H1 (cell line): Measurements from ENCODE around the gene C16orf54. TPM values are rescaled to one million over a fixed set of nuclear protein-coding genes. Genes with fewer than 3 reads are reported as not detected.

Experiments used
- CTCF ChIA-PET: fragments of 300-600 bp; sonication (Branson Sonifier 250); formaldehyde crosslinking; loops from one replicate; lab custom pipeline; 2021; ENCODE audit not compliant: partially characterized antibody; lab: Charles Lee
- POLR2A ChIA-PET: fragments of 300-600 bp; sonication (Branson Sonifier 250); formaldehyde crosslinking; loops from one replicate; lab custom pipeline; 2021; ENCODE audit warnings: inconsistent platforms; ENCODE audit not compliant: partially characterized antibody; lab: Charles Lee
- DNase-seq, 2 experiments: peaks; one replicate each; pipeline versions ENCODE4 v3.0.0 to v3.0.0-alpha.2; 2010 to 2022; ENCODE audit warnings: low spot score in 2 of 2, low read depth in 1 of 2, mixed read lengths in 1 of 2
- FAIRE-seq: peaks from 2 replicates; lab custom pipeline; 2011; peaks lifted over from hg19 to GRCh38; lab: Jason Lieb, UNC
- H2AFZ ChIP-seq: 2 replicates; pipeline ENCODE4 v1.8.1; 2012; ENCODE audit warnings: low read length, inconsistent platforms
- H2AK5ac ChIP-seq: 2 replicates; pipeline ENCODE4 v1.6.1; 2013; ENCODE audit warnings: low read depth, low read length
- H2BK120ac ChIP-seq: replicated peaks from 2 replicates; pipeline ENCODE3; 2013; ENCODE audit warnings: low read depth, low read length, inconsistent platforms
- H2BK12ac ChIP-seq: 2 replicates; pipeline ENCODE4 v1.6.1; 2013; ENCODE audit warnings: low read depth, low read length
- H2BK15ac ChIP-seq: 2 replicates; pipeline ENCODE4 v1.6.1; 2013; ENCODE audit warnings: low read length
- H2BK20ac ChIP-seq: 2 replicates; pipeline ENCODE4 v1.6.1; 2013; ENCODE audit warnings: low read length
- H2BK5ac ChIP-seq: 2 replicates; pipeline ENCODE4 v1.6.1; 2013; ENCODE audit warnings: low read depth, low read length
- H3K14ac ChIP-seq: 2 replicates; pipeline ENCODE4 v1.6.1; 2013; ENCODE audit warnings: inconsistent platforms; ENCODE audit not compliant: insufficient read length
- H3K18ac ChIP-seq: 2 replicates; pipeline ENCODE4 v1.6.1; 2013; ENCODE audit warnings: low read length; ENCODE audit errors: extremely low read depth
- H3K23ac ChIP-seq: 2 replicates; pipeline ENCODE4 v1.6.1; 2013; ENCODE audit warnings: inconsistent platforms; ENCODE audit not compliant: insufficient read length
- H3K23me2 ChIP-seq: 2 replicates; pipeline ENCODE4 v1.6.1; 2013; ENCODE audit warnings: low read depth, low read length
- H3K27ac ChIP-seq: 2 replicates; pipeline ENCODE4 v1.6.1; 2011; ENCODE audit warnings: low read depth, low read length, inconsistent platforms
- H3K27me3 ChIP-seq, 4 experiments: replicated peaks in 1 of 4; 1 replicate in 1 of 4; 2 replicates in 3 of 4; pipeline versions ENCODE4 v1.6.1 to v1.8.1; 2011 to 2013; ENCODE audit warnings: low read length in 3 of 4, mild to moderate bottlenecking in 3 of 4, inconsistent platforms in 2 of 4, mixed read lengths in 2 of 4, moderate library complexity in 1 of 4; ENCODE audit not compliant: control insufficient read depth in 3 of 4, insufficient read depth in 3 of 4; ENCODE audit errors: extremely low read depth in 1 of 4
- H3K36me3 ChIP-seq, 4 experiments: 2 replicates each; pipeline versions ENCODE4 v1.6.1 to v1.8.1; 2011 to 2013; ENCODE audit warnings: mild to moderate bottlenecking in 4 of 4, low read length in 3 of 4, moderate library complexity in 2 of 4, control low read depth in 1 of 4, inconsistent platforms in 1 of 4; ENCODE audit not compliant: insufficient read depth in 4 of 4, control insufficient read depth in 2 of 4
- H3K4ac ChIP-seq: replicated peaks from 2 replicates; pipeline ENCODE3; 2013; ENCODE audit warnings: low read length, low read depth, mixed read lengths, inconsistent platforms; ENCODE audit not compliant: insufficient read length
- H3K4me1 ChIP-seq, 4 experiments: replicated peaks in 1 of 4; 1 replicate in 1 of 4; 2 replicates in 3 of 4; pipeline versions ENCODE4 v1.6.1 to v1.8.1; 2011 to 2013; ENCODE audit warnings: low read length in 3 of 4, inconsistent platforms in 2 of 4, mixed read lengths in 1 of 4; ENCODE audit not compliant: insufficient read depth in 4 of 4, control insufficient read depth in 3 of 4
- H3K4me2 ChIP-seq, 2 experiments: 2 replicates each; pipeline versions ENCODE4 v1.6.1 to v1.8.1; 2011 to 2013; ENCODE audit warnings: low read depth in 2 of 2, low read length in 2 of 2, control low read depth in 1 of 2, inconsistent platforms in 1 of 2, mild to moderate bottlenecking in 1 of 2; ENCODE audit not compliant: insufficient read depth in 1 of 2
- H3K4me3 ChIP-seq, 4 experiments: fragments of 200-600, 300-600 bp in 1 of 4; sonication (generic), shearing (Covaris generic), sonication (Bioruptor Twin) in 1 of 4; 2 replicates each; pipeline versions ENCODE4 v1.5.1 to v1.8.1; 2011 to 2016; ENCODE audit warnings: low read length in 4 of 4, low read depth in 3 of 4, control low read depth in 2 of 4, inconsistent platforms in 2 of 4, mild to moderate bottlenecking in 2 of 4, mixed read lengths in 1 of 4, moderate library complexity in 1 of 4; ENCODE audit not compliant: insufficient read depth in 2 of 4; ENCODE audit errors: extremely low read depth in 1 of 4
- H3K56ac ChIP-seq: replicated peaks from 2 replicates; pipeline ENCODE3; 2013; ENCODE audit warnings: low read depth, mild to moderate bottlenecking, mixed read lengths, low read length, inconsistent platforms; ENCODE audit not compliant: insufficient read length
- H3K79me1 ChIP-seq: 2 replicates; pipeline ENCODE4 v1.6.1; 2013; ENCODE audit warnings: low read depth, low read length, control low read depth
- H3K79me2 ChIP-seq, 2 experiments: 2 replicates each; pipeline versions ENCODE4 v1.6.1 to v1.8.1; 2012 to 2013; ENCODE audit warnings: low read length in 2 of 2, mild to moderate bottlenecking in 2 of 2, inconsistent platforms in 1 of 2; ENCODE audit not compliant: insufficient read depth in 2 of 2, control insufficient read depth in 1 of 2
- H3K9ac ChIP-seq, 4 experiments: replicated peaks in 1 of 4; 1 replicate in 1 of 4; 2 replicates in 3 of 4; pipeline versions ENCODE4 v1.6.1 to v1.8.1; 2011 to 2013; ENCODE audit warnings: low read depth in 3 of 4, low read length in 3 of 4, control low read depth in 2 of 4, mild to moderate bottlenecking in 2 of 4, moderate library complexity in 2 of 4, inconsistent platforms in 1 of 4; ENCODE audit errors: extremely low read depth in 1 of 4
- H3K9me3 ChIP-seq, 2 experiments: 2 replicates each; pipeline versions ENCODE4 v1.6.1 to v1.8.1; 2012 to 2013; ENCODE audit warnings: mild to moderate bottlenecking in 2 of 2, moderate library complexity in 2 of 2, control low read depth in 1 of 2, inconsistent platforms in 1 of 2, low read depth in 1 of 2, low read length in 1 of 2, mixed read lengths in 1 of 2; ENCODE audit not compliant: insufficient read depth in 2 of 2
- H4K20me1 ChIP-seq, 2 experiments: replicated peaks in 1 of 2; 2 replicates each; pipeline versions ENCODE3 to v1.8.1; 2011 to 2013; ENCODE audit warnings: inconsistent platforms in 2 of 2, low read length in 2 of 2, mild to moderate bottlenecking in 1 of 2; ENCODE audit not compliant: insufficient read depth in 2 of 2, control insufficient read depth in 1 of 2
- H4K5ac ChIP-seq: 2 replicates; pipeline ENCODE4 v1.6.1; 2013; ENCODE audit warnings: low read length, low read depth, mixed read lengths, inconsistent platforms; ENCODE audit not compliant: insufficient read length
- H4K8ac ChIP-seq: 2 replicates; pipeline ENCODE4 v1.8.0; 2013; ENCODE audit warnings: mild to moderate bottlenecking, moderate library complexity, low read length, inconsistent platforms; ENCODE audit not compliant: insufficient read depth; ENCODE audit errors: extremely low read depth
- H4K91ac ChIP-seq: replicated peaks from 2 replicates; pipeline ENCODE3; 2013; ENCODE audit warnings: low read length, mixed read lengths, inconsistent platforms; ENCODE audit not compliant: insufficient read length
- EZH2 ChIP-seq: fragments of 200-600 bp; sonication (generic); IDR thresholded peaks from 2 replicates; pipeline ENCODE4 v1.7.1; 2012; ENCODE audit warnings: low read depth, mild to moderate bottlenecking, moderate library complexity, low read length, inconsistent platforms; ENCODE audit not compliant: severe bottlenecking
- GABPA ChIP-seq: IDR thresholded peaks from 2 replicates; pipeline ENCODE4 v1.6.1; 2011; ENCODE audit warnings: mild to moderate bottlenecking, low read length, moderate library complexity, borderline replicate concordance; ENCODE audit not compliant: insufficient read depth
- HDAC6 ChIP-seq: IDR thresholded peaks from one replicate; pipeline ENCODE4 v1.7.1; 2012; ENCODE audit warnings: low read depth, mild to moderate bottlenecking, inconsistent platforms, low read length, moderate library complexity
- RAD21 ChIP-seq, 2 experiments: IDR thresholded peaks in 1 of 2; conservative IDR thresholded peaks in 1 of 2; 2 replicates each; pipeline ENCODE4 v1.6.1; 2011; ENCODE audit warnings: low read depth in 2 of 2, low read length in 2 of 2, improper control_type of control experiment in 1 of 2, inconsistent platforms in 1 of 2, mild to moderate bottlenecking in 1 of 2, moderate library complexity in 1 of 2
- SP4 ChIP-seq: IDR thresholded peaks from 2 replicates; pipeline ENCODE4 v1.6.1; 2012; ENCODE audit warnings: low read length, inconsistent platforms
- TAF1 ChIP-seq: IDR thresholded peaks from 2 replicates; pipeline ENCODE4 v1.6.1; 2011; ENCODE audit warnings: mild to moderate bottlenecking, low read depth, low read length
- TAF7 ChIP-seq: optimal IDR thresholded peaks from 2 replicates; pipeline ENCODE3; 2011; ENCODE audit warnings: low read depth, mild to moderate bottlenecking, inconsistent platforms, low read length, moderate library complexity, borderline replicate concordance
- USF2 ChIP-seq: IDR thresholded peaks from 2 replicates; pipeline ENCODE4 v1.6.1; 2011; ENCODE audit warnings: low read length, improper control_type of control experiment
- WGBS, 2 experiments: shearing (Covaris generic) in 1 of 2; methylation state at CpG; one replicate each; pipeline versions ENCODE4 v1.1.6 to v1.1.7; 2013 to 2015; ENCODE audit warnings: low lambda C conversion rate in 2 of 2, mixed read lengths in 2 of 2, inconsistent platforms in 1 of 2, low coverage in 1 of 2, missing lambda C conversion rate in 1 of 2; ENCODE audit not compliant: insufficient replicate concordance in 2 of 2, insufficient coverage in 1 of 2, insufficient read length in 1 of 2; ENCODE audit errors: extremely low coverage in 1 of 2, missing lambda C conversion rate in 1 of 2; 5-methylcytosine and 5-hydroxymethylcytosine counted together
- polyA plus RNA-seq, 7 experiments: library from polyadenylated mRNA; depleted of rRNA in 3 of 7; stranded (reverse) in 5 of 7; unstranded in 2 of 7; fragments of >200 nt in 5 of 7; fragments of 200-250 nt in 2 of 7; gene quantifications; 1 replicate in 5 of 7; 2 replicates in 1 of 7; 4 replicates in 1 of 7; pipeline versions ENCODE4 v1.2.1 to v1.2.3, GENCODE V29; 2011 to 2013; ENCODE audit warnings: missing spikeins in 2 of 7, mixed read lengths in 2 of 7
- total RNA-seq: library from RNA; stranded (reverse); fragmentation: NEBNext Ultra II Directional; extraction: Animal tissue kit (Norgen Biotek cat#: 25700); gene quantifications from 2 replicates; pipeline ENCODE4 v1.2.1, GENCODE V29; 2021

Gene C16orf54
- total and polyA plus RNA-seq, 2 of the 8 experiments (the other 6 are each of a cell fraction or from before 2014, with no cell fraction given) = not detected

GRCh38 chr16:29784157-29784556 is 38.4 kb upstream of the C16orf54 start:
- no peak overlapping the region for H2AK5ac ChIP-seq
- WGBS, 2 experiments = 88% methylated on average over 2 of the region's 2 CpGs; no CpG with 5 or more reads in 1 of the 2 experiments
- H3K4me3 ChIP-seq = no peak overlapping the region
- no peak overlapping the region for H2BK12ac ChIP-seq
- H3K9me3 ChIP-seq = no peaks in the 10 kb centered on the region
- ChIA-PET POLR2A (interaction anchor here (1.3 to 2.5 kb wide), 8 partner anchors 10 to 74 kb away, joined by 4 to 9 read pairs (median 5); partner anchors contain the start of gene C16orf54), CTCF (interaction anchor here (0.7 to 4.3 kb wide), 21 partner anchors 10 to 256 kb away, joined by 3 to 29 read pairs (median 5); no protein-coding TSS in a partner anchor)
- H3K18ac ChIP-seq = no peak overlapping the region
- no peaks in the 10 kb centered on the region for H3K79me1 ChIP-seq
- H4K5ac ChIP-seq = no peak overlapping the region
- H2BK120ac ChIP-seq = no peak overlapping the region
- no peak for TF ChIP-seq EZH2
- TF ChIP-seq SP4 = no peak
- no peak for TF ChIP-seq TAF1
- no peak for TF ChIP-seq HDAC6
- TF ChIP-seq RAD21 (IDR thresholded peaks at IDR 0.05 in 1 of 2, conservative IDR thresholded peaks at IDR 0.05 in 1 of 2; ENCODE audit: low read depth in 2 of 2, low read length in 2 of 2) = no peak
- no peak for TF ChIP-seq USF2
- no peak for TF ChIP-seq GABPA
- no peak for TF ChIP-seq TAF7
- no peak overlapping the region; a peak in 1 of 4 replicates for H3K4me2 ChIP-seq
- H3K23me2 ChIP-seq = peaks cover 3% of the 10 kb centered on the region
- no peak overlapping the region for H3K27ac ChIP-seq
- no peaks in the 10 kb centered on the region for H3K36me3 ChIP-seq
- no peak overlapping the region for H2BK5ac ChIP-seq
- H3K9ac ChIP-seq = no peak overlapping the region
- no peak overlapping the region for H3K14ac ChIP-seq
- H2BK20ac ChIP-seq = no peak overlapping the region
- FAIRE-seq (no peak), DNase-seq (no peak)
- no peaks in the 10 kb centered on the region for H4K20me1 ChIP-seq
- no peak overlapping the region for H2BK15ac ChIP-seq
- H3K79me2 ChIP-seq = no peaks in the 10 kb centered on the region
- H2AFZ ChIP-seq = no peak overlapping the region
- no peak overlapping the region for H4K8ac ChIP-seq
- H3K56ac ChIP-seq = no peak overlapping the region
- peaks cover 0 to 2% (median 0%) of the 10 kb centered on the region in 4 experiments; a peak in 2 of 7 replicates for H3K27me3 ChIP-seq
- H3K4me1 ChIP-seq = peaks cover 0 to 8% (median 2%) of the 10 kb centered on the region in 4 experiments; a peak in 4 of 7 replicates
- no peak overlapping the region for H4K91ac ChIP-seq
- no peak overlapping the region for H3K23ac ChIP-seq
- no peak overlapping the region for H3K4ac ChIP-seq
